HL-60 (cell line): Measurements from ENCODE around the gene ANKS6.

Source experiments
- CTCF ChIP-seq: IDR thresholded peaks from one replicate; pipeline ENCODE4 v1.5.1; 2011; ENCODE audit warnings: low read length, control low read depth, inconsistent platforms; ENCODE audit not compliant: insufficient read depth
- POLR2AphosphoS5 ChIP-seq: IDR thresholded peaks from 2 replicates; pipeline ENCODE4 v1.6.1; 2012; ENCODE audit warnings: low read depth
- REST ChIP-seq: IDR thresholded peaks from 2 replicates; pipeline ENCODE4 v1.6.1; 2012; ENCODE audit warnings: low read depth; ENCODE audit not compliant: insufficient replicate concordance

- no peak for TF ChIP-seq CTCF
- TF ChIP-seq POLR2AphosphoS5: no peak
- TF ChIP-seq REST: no peak
These were observed 29.8 kb downstream of the ANKS6 start for GRCh38 chr9:98766586-98766985.
